ENCODE data around the gene SPAG6. TPM values are rescaled to one million over a fixed set of nuclear protein-coding genes. Genes with fewer than 3 reads are reported as not detected.

The SPAG6 gene
- total and polyA plus RNA-seq, 9 of the 15 experiments (the other 6 are each of a cell fraction or from before 2014, with no cell fraction given): 3.5 to 23.1 (median 11.8) TPM

GRCh38 chr10:22325272-22326144 is 19.8 kb upstream of the SPAG6 start:
- H3K9ac ChIP-seq (ENCODE audit: insufficient read depth in 1 of 2, low read depth in 2 of 2, low read length in 2 of 2): peak overlapping the region; percentile 65 to 90
- peaks cover 52% of the 10 kb centered on the region for H3K79me2 ChIP-seq (ENCODE audit: control insufficient read depth, insufficient read depth, low read length)
- H3K4me3 ChIP-seq: peak overlapping the region; percentile 50
- WGBS (ENCODE audit: insufficient coverage, low coverage, missing lambda C conversion rate): 1% methylated on average over 34 of the region's 92 CpGs
- H4K20me1 ChIP-seq (replicated peaks; ENCODE audit: control insufficient read depth, insufficient read depth, low read length): 0 out of 2 replicates have a peak, but pooled peaks cover 6% of the 10 kb centered on the region
- ChIA-PET CTCF (ENCODE audit: low intra/inter-chr PET ratio) (no interaction called here), POLR2A (interaction anchor here (0.7 to 2.1 kb wide), 7 partner anchors 9 to 657 kb away, joined by 3 to 17 read pairs (median 3); partner anchors contain the start of gene COMMD3)
- in situ Hi-C loops (cut with MboI) (no loop called here), intact Hi-C loops (cut with micrococcal nuclease) (no loop called here)
- ATAC-seq (peak; percentile 47), DNase-seq (ENCODE audit: extremely low read depth in 1 of 4, low spot score in 3 of 4) (peak; percentile 81 to 90 (median 85)), FAIRE-seq (no peak)
- peaks cover 6 to 7% of the 10 kb centered on the region in 2 experiments; a peak in 3 of 5 replicates for H3K27me3 ChIP-seq (ENCODE audit: control insufficient read depth in 2 of 2, insufficient read depth in 2 of 2, low read length in 2 of 2)
- H3K4me1 ChIP-seq (replicated peaks in 1 of 2; ENCODE audit: control insufficient read depth in 2 of 2, insufficient read depth in 2 of 2, low read length in 2 of 2): peaks cover 6 to 21% of the 10 kb centered on the region in 2 experiments; a peak in 3 of 5 replicates
- peak overlapping the region; percentile 73 for H3K4me2 ChIP-seq (ENCODE audit: insufficient read depth, low read length)
- no peaks in the 10 kb centered on the region for H3K9me3 ChIP-seq (replicated peaks; ENCODE audit: control insufficient read depth, insufficient read depth, low read depth, low read length)
- H3K36me3 ChIP-seq (ENCODE audit: control insufficient read depth, insufficient read depth, low read length): peaks cover 45% of the 10 kb centered on the region
- H3K9me1 ChIP-seq (ENCODE audit: control insufficient read depth, insufficient read depth, low read length): no peaks in the 10 kb centered on the region
- peak overlapping the region; percentile 22 for H2AFZ ChIP-seq (ENCODE audit: low read depth, low read length)
- BruUV-seq (replicated peaks): no TSS peak
- peak overlapping the region; percentile 68 for H3K27ac ChIP-seq (ENCODE audit: extremely low read depth, low read depth, low read length)
- TF ChIP-seq DMBX1 (CRISPR knock-in tag; IDR thresholded peaks at IDR 0.05; ENCODE audit: borderline replicate concordance): no peak
- TF ChIP-seq NCOA2 (IDR thresholded peaks at IDR 0.05; ENCODE audit: partially characterized antibody in 2 of 2): no peak
- TF ChIP-seq TAF1 (IDR thresholded peaks at IDR 0.05; ENCODE audit: control insufficient read depth, extremely low read depth, insufficient read depth, low read length, severe bottlenecking): no peak
- TF ChIP-seq KDM1A (IDR thresholded peaks at IDR 0.05): no peak
- TF ChIP-seq CAMTA2 (CRISPR knock-in tag; conservative IDR thresholded peaks at IDR 0.05): no peak
- TF ChIP-seq ATF3 (IDR thresholded peaks at IDR 0.05): no peak
- TF ChIP-seq ATF3 (CRISPR knock-in tag; conservative IDR thresholded peaks at IDR 0.05): no peak
- no peak for TF ChIP-seq THAP7 (CRISPR knock-in tag; IDR thresholded peaks at IDR 0.05)
- no peak for TF ChIP-seq HNRNPL (IDR thresholded peaks at IDR 0.05; ENCODE audit: low read depth, low read length)
- TF ChIP-seq RHOXF2B (CRISPR knock-in tag; conservative IDR thresholded peaks at IDR 0.05): no peak
- TF ChIP-seq RFX1 (IDR thresholded peaks at IDR 0.05): peak; percentile 73
- peak; percentile 73 for TF ChIP-seq CXXC5 (CRISPR knock-in tag; IDR thresholded peaks at IDR 0.05)
- TF ChIP-seq NR4A1 (CRISPR knock-in tag; IDR thresholded peaks at IDR 0.05): no peak
- no peak for TF ChIP-seq NR4A1 (tag; IDR thresholded peaks at IDR 0.05)
- TF ChIP-seq BHLHE40 (IDR thresholded peaks at IDR 0.05; ENCODE audit: low read length): 0 out of 2 replicates have a peak, but pooled peaks have one; percentile 31
- TF ChIP-seq ESRRB (CRISPR knock-in tag; IDR thresholded peaks at IDR 0.05; ENCODE audit: borderline replicate concordance): no peak
- TF ChIP-seq BRF2 (IDR thresholded peaks at IDR 0.05; ENCODE audit: borderline replicate concordance, insufficient read depth, insufficient read length): no peak
- TF ChIP-seq RAD21 (CRISPR knock-in tag; conservative IDR thresholded peaks at IDR 0.05 in 1 of 2, IDR thresholded peaks at IDR 0.05 in 1 of 2): peak in 1 of 2 experiments; percentile 14; a peak in 1 of 4 replicates
- no peak for TF ChIP-seq CBX5 (IDR thresholded peaks at IDR 0.05; ENCODE audit: borderline replicate concordance, low read depth)
- TF ChIP-seq FIP1L1 (IDR thresholded peaks at IDR 0.05; ENCODE audit: low read depth, low read length, poor library complexity, severe bottlenecking): peak; percentile 25
